Measurements from ENCODE around the gene ATE1. TPM values are rescaled to one million over a fixed set of nuclear protein-coding genes. Genes with fewer than 3 reads are reported as not detected.

The ATE1 gene
- total RNA-seq, 2 experiments from 2014 or later, result 22.1 to 22.9 TPM

GRCh38 chr10:121753726-121754476, 173.9 kb downstream of the ATE1 start:
- H3K27me3 Mint-ChIP-seq, result no peaks in the 10 kb centered on the region
- CTCF ChIA-PET, result no interaction called here

GRCh38 chr10:121751191-121751760, 176.6 kb downstream of the ATE1 start:
- no peak for DNase-seq

More at GRCh38 chr10:121753726-121754476, 173.9 kb downstream of the ATE1 start:
- peaks cover 23% of the 10 kb centered on the region for H3K9me3 Mint-ChIP-seq
- POLR2A ChIA-PET, result no interaction called here
- H3K4me1 Mint-ChIP-seq, result peaks cover 19% of the 10 kb centered on the region
- no peak overlapping the region for H3K4me3 Mint-ChIP-seq
- H3K27ac Mint-ChIP-seq, result peak overlapping the region; percentile 57
- peaks cover 31% of the 10 kb centered on the region for H3K36me3 Mint-ChIP-seq (ENCODE audit: low read depth)
- no peak for DNase-seq

GRCh38 chr10:121747163-121747775, 180.6 kb downstream of the ATE1 start:
- POLR2A ChIA-PET, result no interaction called here
- Mint-ChIP-seq H3K4me3 (no peak overlapping the region), H3K4me1 (no peaks in the 10 kb centered on the region), H3K36me3 (ENCODE audit: low read depth) (peaks cover 4% of the 10 kb centered on the region), H3K27me3 (no peaks in the 10 kb centered on the region), H3K27ac (no peak overlapping the region), H3K9me3 (no peaks in the 10 kb centered on the region)
- no peak for DNase-seq
- CTCF ChIA-PET, result no interaction called here

More at GRCh38 chr10:121751191-121751760, 176.6 kb downstream of the ATE1 start:
- Mint-ChIP-seq H3K4me1 (peaks cover 19% of the 10 kb centered on the region), H3K27ac (no peak overlapping the region), H3K36me3 (ENCODE audit: low read depth) (peaks cover 16% of the 10 kb centered on the region), H3K27me3 (no peaks in the 10 kb centered on the region), H3K4me3 (no peak overlapping the region), H3K9me3 (peaks cover 9% of the 10 kb centered on the region)
- POLR2A ChIA-PET, result no interaction called here
- CTCF ChIA-PET, result interaction anchor here (0.8 kb wide), 1 partner anchor 13 kb away, joined by 3 read pairs; no protein-coding TSS in a partner anchor

DNA sequence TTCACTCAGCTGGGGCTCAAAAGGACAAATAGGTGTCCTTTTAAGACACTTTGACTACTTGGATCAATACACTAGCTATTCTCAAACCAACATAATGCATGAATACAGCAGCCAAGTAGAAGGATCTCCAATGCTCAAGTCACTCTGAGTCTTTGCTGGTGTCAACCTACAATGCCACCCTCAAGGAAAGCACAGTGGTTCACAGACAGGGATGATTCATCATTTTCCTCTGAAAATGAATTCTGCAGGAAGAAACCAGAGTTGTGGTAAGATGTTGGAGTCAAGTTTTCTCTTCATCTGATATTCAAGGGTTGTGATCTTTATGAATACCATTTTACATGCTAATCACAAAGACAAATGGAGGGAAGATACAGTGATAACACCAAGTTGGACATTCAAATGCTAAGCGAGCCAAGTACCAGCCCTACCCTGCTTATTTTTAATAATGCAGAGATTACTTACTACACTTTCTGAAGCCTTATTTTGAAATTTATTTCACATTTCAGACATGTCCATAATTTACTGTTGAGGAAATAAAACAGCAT, 186.5 kb downstream of the ATE1 start:
- H3K4me1 Mint-ChIP-seq, result peaks cover 6% of the 10 kb centered on the region
- ChIA-PET CTCF (interaction anchor here (1.0 kb wide), 1 partner anchor 9 kb away, joined by 3 read pairs; no protein-coding TSS in a partner anchor), POLR2A (no interaction called here)
- no peaks in the 10 kb centered on the region for H3K9me3 Mint-ChIP-seq
- peaks cover 9% of the 10 kb centered on the region for H3K36me3 Mint-ChIP-seq (ENCODE audit: low read depth)
- H3K27ac Mint-ChIP-seq, result no peak overlapping the region
- no peak overlapping the region for H3K4me3 Mint-ChIP-seq
- no peak for DNase-seq
- H3K27me3 Mint-ChIP-seq, result peaks cover 9% of the 10 kb centered on the region

- peaks cover 16% of the 10 kb centered on the region for H3K27me3 Mint-ChIP-seq
- no peaks in the 10 kb centered on the region for H3K9me3 Mint-ChIP-seq
- H3K4me1 Mint-ChIP-seq, result peaks cover 6% of the 10 kb centered on the region
- no peak overlapping the region for H3K27ac Mint-ChIP-seq
- no peak for DNase-seq
- CTCF ChIA-PET, result interaction anchor here (1.0 kb wide), 1 partner anchor 8 kb away, joined by 3 read pairs; no protein-coding TSS in a partner anchor
- POLR2A ChIA-PET, result no interaction called here
- peaks cover 9% of the 10 kb centered on the region for H3K36me3 Mint-ChIP-seq (ENCODE audit: low read depth)
- no peak overlapping the region for H3K4me3 Mint-ChIP-seq
Observed at GRCh38 chr10:121740069-121740468, 187.8 kb downstream of the ATE1 start.

GRCh38 chr10:121739114-121739513, 188.7 kb downstream of the ATE1 start:
- Mint-ChIP-seq H3K36me3 (ENCODE audit: low read depth) (peaks cover 7% of the 10 kb centered on the region), H3K4me1 (peaks cover 6% of the 10 kb centered on the region), H3K4me3 (no peak overlapping the region), H3K27ac (no peak overlapping the region), H3K9me3 (no peaks in the 10 kb centered on the region), H3K27me3 (peaks cover 16% of the 10 kb centered on the region)
- CTCF ChIA-PET, result interaction anchor here (0.5 to 1.3 kb wide), 2 partner anchors 9 to 12 kb away, joined by 3 read pairs; no protein-coding TSS in a partner anchor
- DNase-seq, result no peak
- POLR2A ChIA-PET, result no interaction called here

- Mint-ChIP-seq H3K36me3 (ENCODE audit: low read depth) (peaks cover 5% of the 10 kb centered on the region), H3K27ac (no peak overlapping the region), H3K27me3 (peaks cover 16% of the 10 kb centered on the region), H3K4me1 (peaks cover 6% of the 10 kb centered on the region), H3K4me3 (no peak overlapping the region), H3K9me3 (no peaks in the 10 kb centered on the region)
- POLR2A ChIA-PET, result no interaction called here
- DNase-seq, result no peak
- CTCF ChIA-PET, result interaction anchor here (0.7 to 1.6 kb wide), 3 partner anchors 10 to 238 kb away, joined by 3 to 4 read pairs (median 3); partner anchors contain the start of gene NSMCE4A
Observed at GRCh38 chr10:121736315-121737130, 191.3 kb downstream of the ATE1 start.

GRCh38 chr10:121735263-121735662, 192.6 kb downstream of the ATE1 start:
- H3K27me3 Mint-ChIP-seq, result peaks cover 16% of the 10 kb centered on the region
- ChIA-PET CTCF (interaction anchor here (1.6 to 2.1 kb wide), 2 partner anchors 9 to 786 kb away, joined by 3 to 8 read pairs; no protein-coding TSS in a partner anchor), POLR2A (no interaction called here)
- H3K4me1 Mint-ChIP-seq, result peaks cover 6% of the 10 kb centered on the region
- H3K9me3 Mint-ChIP-seq, result no peaks in the 10 kb centered on the region
- no peak overlapping the region for H3K27ac Mint-ChIP-seq
- DNase-seq, result no peak
- H3K36me3 Mint-ChIP-seq (ENCODE audit: low read depth), result no peaks in the 10 kb centered on the region
- no peak overlapping the region for H3K4me3 Mint-ChIP-seq

GRCh38 chr10:121734589-121735045, 193.2 kb downstream of the ATE1 start:
- no peak overlapping the region for H3K27ac Mint-ChIP-seq

GRCh38 chr10:121732656-121733445, 195.0 kb downstream of the ATE1 start:
- CTCF ChIA-PET, result interaction anchor here (1.1 to 2.1 kb wide), 4 partner anchors 8 to 784 kb away, joined by 3 to 8 read pairs (median 4); no protein-coding TSS in a partner anchor
- Mint-ChIP-seq H3K9me3 (no peaks in the 10 kb centered on the region), H3K27me3 (peaks cover 16% of the 10 kb centered on the region), H3K36me3 (ENCODE audit: low read depth) (no peaks in the 10 kb centered on the region), H3K4me1 (peaks cover 1% of the 10 kb centered on the region), H3K4me3 (no peak overlapping the region), H3K27ac (no peak overlapping the region)
- DNase-seq, result no peak
- POLR2A ChIA-PET, result no interaction called here

More at GRCh38 chr10:121734589-121735045, 193.2 kb downstream of the ATE1 start:
- DNase-seq, result no peak
- ChIA-PET CTCF (interaction anchor here (0.6 to 2.1 kb wide), 6 partner anchors 9 to 1525 kb away, joined by 3 to 8 read pairs (median 4); no protein-coding TSS in a partner anchor), POLR2A (no interaction called here)
- H3K4me3 Mint-ChIP-seq, result no peak overlapping the region
- no peaks in the 10 kb centered on the region for H3K9me3 Mint-ChIP-seq
- no peaks in the 10 kb centered on the region for H3K36me3 Mint-ChIP-seq (ENCODE audit: low read depth)
- H3K27me3 Mint-ChIP-seq, result peaks cover 16% of the 10 kb centered on the region
- H3K4me1 Mint-ChIP-seq, result peaks cover 6% of the 10 kb centered on the region

- Mint-ChIP-seq H3K4me3 (no peak overlapping the region), H3K36me3 (ENCODE audit: low read depth) (no peaks in the 10 kb centered on the region), H3K27me3 (peaks cover 13% of the 10 kb centered on the region), H3K4me1 (no peaks in the 10 kb centered on the region), H3K9me3 (no peaks in the 10 kb centered on the region), H3K27ac (no peak overlapping the region)
- POLR2A ChIA-PET, result no interaction called here
- CTCF ChIA-PET, result interaction anchor here (1.1 to 1.3 kb wide), 2 partner anchors 9 to 783 kb away, joined by 3 to 4 read pairs; no protein-coding TSS in a partner anchor
- DNase-seq, result no peak
Observed at GRCh38 chr10:121732172-121732571, 195.7 kb downstream of the ATE1 start.

All from activated CD4-positive, alpha-beta memory T cell treated with anti-CD3 and anti-CD28 coated beads, Interleukin-2, amount 10 ng/mL, durations not matched to agents 7 days and 5 days (primary cell).